Measurements from ENCODE around the gene FBXO9.

DNA sequence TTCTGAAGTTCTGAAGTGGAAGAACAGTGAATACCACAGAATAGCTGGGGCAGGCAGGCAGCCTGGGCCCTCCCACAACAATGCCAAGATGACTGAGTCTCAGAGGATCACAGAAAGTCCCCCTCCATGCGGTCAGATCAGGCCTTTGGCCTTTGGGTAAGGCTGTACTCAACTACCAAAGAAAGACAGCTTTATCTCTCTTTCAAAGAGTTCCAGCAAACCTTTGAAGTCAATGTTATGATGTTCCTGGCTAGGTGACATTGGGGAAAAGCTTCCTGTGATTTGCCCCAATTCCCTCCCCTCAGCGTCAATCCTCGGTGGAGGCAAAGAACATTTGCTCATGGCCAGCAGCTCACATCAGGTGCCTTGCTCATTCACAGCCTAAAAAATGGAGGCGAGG, 10.7 kb upstream of the FBXO9 start:
- TF ChIP-seq EP300 (IDR thresholded peaks at IDR 0.05) (no peak), POLR2A (IDR thresholded peaks at IDR 0.05) (no peak)

Measured in tibial nerve (tissue), 3 donors.